Ammon's horn (tissue), 1 donor: Measurements from ENCODE around the gene ZBTB3.
"Not testable (repeated sequence)": the region's sequence is repeated elsewhere in the genome, so short reads cannot be mapped to it uniquely, and the experiment has no call there.

Experiments used
- DNase-seq: peaks from one replicate; pipeline ENCODE4 v3.0.0-alpha.2; 2016; ENCODE audit warnings: low spot score

ZBTB3 gene

GRCh38 chr11:62753736-62754603 lies at the start of gene ZBTB3:
ZBTB3 (minus strand) TSS chr11:62754160; CDS start chr11:62753664, 496 bp downstream.
- peak; percentile 100 for DNase-seq

DNA sequence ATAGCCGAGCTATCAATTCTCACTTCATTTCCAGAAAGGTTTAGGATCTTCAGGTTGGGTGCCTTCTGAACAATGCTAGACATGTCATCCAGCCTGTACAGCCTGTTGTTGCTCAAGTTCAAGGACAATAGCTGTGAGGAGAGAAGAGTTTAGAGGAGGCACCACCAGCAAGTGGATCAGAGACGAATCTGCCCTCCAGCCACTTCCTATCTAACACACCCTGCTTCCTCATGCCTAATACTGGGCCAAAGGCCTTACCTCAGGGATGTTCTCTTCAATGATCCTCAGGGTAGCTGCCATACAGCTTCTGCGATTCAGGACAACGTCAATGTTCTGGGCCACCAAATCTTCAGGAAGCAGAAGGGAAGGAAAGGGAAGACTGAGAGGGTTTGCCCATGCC lies 47.1 kb upstream of the ZBTB3 start:
- no peak for DNase-seq

DNA sequence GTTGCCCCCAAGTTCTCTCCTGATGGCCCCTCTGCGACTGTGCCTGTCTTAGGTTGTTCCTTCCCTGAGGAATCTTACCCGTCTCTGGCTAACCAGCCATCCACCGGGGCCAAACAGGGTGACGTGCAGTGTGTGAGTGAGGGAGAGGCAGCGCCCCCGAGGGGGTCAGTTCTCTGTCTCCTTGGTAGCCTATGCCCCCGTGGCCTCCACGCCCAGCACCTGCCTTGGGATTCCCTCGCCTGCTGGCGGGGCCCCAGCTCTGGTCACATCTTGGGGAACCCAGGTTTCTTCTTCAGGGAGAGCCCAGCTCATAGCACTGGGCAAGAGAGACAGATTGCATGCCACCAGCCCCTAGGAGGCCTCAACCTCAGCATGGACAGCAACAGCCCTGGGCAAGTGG lies 45.5 kb upstream of the ZBTB3 start:
- DNase-seq, result no peak

- no peak for DNase-seq
Measured at GRCh38 chr11:62796281-62796680, 42.3 kb upstream of the ZBTB3 start.

GRCh38 chr11:62794201-62794775 lies 40.3 kb upstream of the ZBTB3 start:
- no peak for DNase-seq

GRCh38 chr11:62792202-62792575 lies 38.2 kb upstream of the ZBTB3 start:
- no peak for DNase-seq

- DNase-seq, result peak; percentile 93
Measured at GRCh38 chr11:62791501-62792201, 37.7 kb upstream of the ZBTB3 start, which contains the start of gene TMEM223. TMEM223 (minus strand) TSS chr11:62792006; CDS start chr11:62791994, 12 bp downstream.

GRCh38 chr11:62789576-62789975 lies 35.6 kb upstream of the ZBTB3 start:
- no peak for DNase-seq

- no peak for DNase-seq
Measured at GRCh38 chr11:62788991-62789390, 35.0 kb upstream of the ZBTB3 start.

DNA sequence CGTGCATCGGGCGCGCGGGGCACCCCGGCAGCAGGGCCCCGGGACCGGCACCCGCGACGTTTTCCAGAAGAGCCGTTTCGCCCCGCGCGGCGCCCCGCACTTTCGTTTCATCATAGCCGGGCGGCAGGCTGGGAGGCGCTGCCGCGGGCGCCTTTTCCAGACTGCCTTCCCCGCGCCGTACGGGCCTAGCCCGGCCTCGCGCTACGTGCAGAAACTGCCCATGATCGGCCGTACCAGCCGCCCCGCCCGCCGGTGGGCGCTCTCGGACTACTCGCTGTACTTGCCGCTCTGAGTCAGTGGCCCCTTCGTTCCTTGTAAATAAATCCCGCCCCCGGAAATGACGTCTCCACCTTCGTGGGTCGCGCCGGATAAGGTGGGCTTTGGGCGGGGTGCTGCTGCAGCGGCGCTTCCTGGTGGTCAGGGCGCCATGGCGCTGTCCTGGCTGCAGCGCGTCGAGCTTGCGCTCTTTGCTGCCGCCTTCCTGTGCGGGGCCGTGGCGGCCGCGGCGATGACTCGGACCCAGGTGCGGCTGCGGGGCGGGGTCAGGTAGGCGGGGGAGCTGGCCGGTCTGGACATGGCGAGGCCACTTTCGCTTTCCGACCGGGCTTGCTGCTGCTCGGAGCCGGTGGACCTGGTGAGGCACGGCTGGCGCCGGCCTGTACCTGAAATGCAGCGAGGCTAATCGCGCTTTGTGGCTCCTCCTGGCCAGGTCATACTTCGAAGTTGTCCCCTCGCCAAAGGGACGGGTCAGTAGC lies 33.2 kb upstream of the ZBTB3 start, which contains the start of gene TMEM179B:
Gene TMEM179B (plus strand): TSS at position 398 of the 755 bp plus-strand sequence. CDS start 30 bp downstream, at position 428.
- DNase-seq, result peak; percentile 99

- DNase-seq, result peak; percentile 83
Measured at GRCh38 chr11:62786318-62787004, 32.5 kb upstream of the ZBTB3 start.

DNA sequence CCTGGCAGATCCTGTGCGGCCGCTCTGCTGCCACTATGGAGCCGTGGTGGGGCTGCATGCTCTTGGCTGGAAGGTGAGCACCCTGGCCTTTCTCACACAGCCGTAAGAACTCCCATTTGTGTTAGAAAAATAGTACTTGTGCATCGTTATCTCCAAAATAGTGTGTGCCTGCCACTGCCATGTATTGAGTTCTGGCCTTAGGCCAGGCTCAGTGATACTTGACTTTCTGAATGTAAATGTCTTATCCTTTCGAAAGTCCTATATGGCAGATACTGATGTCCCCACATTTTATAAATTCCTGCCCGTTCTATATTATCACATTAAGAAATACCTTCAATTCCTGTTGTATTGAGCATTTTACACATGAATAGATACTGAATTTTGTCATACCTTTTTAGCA lies 28.8 kb upstream of the ZBTB3 start:
- DNase-seq, result no peak

DNA sequence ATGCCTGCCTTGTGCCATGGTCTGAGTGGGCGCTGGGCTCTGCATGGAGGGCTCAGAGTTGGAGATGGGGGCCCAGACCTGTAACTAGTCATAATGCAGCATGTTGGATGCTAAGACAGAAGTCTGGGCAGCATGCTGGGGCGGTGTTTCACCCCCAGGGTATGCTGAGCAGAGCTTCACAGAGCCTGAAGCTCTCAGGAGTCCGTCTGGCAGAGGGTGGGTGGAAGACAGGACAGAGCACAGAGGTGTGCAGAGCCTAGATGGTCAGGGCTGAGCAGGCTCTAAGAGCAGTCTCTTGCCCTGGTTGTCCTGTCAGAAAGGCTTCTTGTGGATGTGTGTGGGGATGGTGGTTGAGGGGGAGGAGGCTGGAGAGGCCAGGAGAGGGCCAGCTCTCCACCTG lies 24.5 kb upstream of the ZBTB3 start:
- DNase-seq, result no peak

DNA sequence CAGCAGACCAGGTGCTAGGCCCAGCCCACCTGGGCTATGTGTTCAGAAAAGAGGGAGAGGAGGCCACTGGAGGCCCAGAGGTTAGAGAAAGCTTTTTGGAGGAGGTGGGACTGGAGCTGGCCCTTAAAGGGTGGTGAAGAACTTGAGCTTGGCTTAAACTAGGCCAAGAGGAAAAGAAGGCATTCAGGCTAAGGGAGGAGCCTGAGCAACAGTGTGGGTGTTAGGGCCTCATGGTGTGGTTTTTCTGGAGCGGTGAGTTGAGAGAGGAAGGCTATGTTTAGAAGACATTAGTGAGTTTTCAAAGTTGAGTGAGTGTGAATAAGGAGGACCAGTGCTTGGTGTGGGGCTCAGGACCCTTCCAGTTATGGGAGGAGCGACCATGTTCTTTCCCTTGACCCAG lies 23.4 kb upstream of the ZBTB3 start:
- DNase-seq, result no peak

GRCh38 chr11:62775646-62776045 lies 21.7 kb upstream of the ZBTB3 start:
- no peak for DNase-seq

- no peak for DNase-seq
Measured at GRCh38 chr11:62774407-62774806, 20.4 kb upstream of the ZBTB3 start.

DNA sequence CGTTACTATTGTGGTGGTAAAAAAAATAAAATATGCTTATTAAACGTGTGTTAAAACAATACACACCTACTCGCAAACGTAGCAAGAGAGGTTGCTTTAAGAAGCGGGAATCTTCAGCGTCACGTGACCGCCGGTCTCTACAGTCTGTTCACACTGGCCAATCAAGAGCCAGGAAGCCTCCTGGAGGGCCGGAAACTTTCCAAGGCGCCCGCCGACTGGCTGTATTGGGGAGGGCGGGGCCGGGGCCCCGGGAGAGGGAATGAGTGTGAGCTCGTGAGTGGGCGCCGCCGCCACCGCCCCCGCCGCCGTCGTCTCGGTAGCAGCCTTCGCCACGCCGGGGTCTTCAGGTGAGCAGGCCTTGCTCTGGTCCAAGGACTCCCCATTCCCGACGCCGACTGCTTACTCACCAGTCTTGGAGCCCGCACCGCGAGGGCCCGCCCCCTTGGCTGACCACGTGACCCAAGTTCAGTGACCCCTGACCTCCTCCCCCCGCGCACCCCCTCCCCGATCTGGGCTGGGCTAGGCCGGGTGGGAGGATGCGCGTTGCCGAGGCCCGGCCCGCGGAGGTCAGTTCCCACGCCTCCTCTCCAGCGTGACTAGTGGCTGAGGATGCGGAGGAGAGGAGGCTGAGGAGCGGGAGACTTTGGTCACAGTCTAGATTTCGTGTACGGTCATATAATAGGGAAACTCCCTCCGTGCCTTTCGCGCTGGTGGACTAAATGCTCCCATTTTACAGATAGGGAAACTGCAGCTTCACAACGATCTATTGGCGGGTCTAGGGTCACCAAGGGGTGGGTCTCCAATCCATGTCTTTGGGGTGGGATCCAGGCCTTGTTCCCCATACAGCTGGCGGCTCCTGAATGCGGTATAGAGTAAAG lies 17.4 kb upstream of the ZBTB3 start, which contains the start of gene TAF6L:
Gene TAF6L (plus strand): TSS at position 253 of the 878 bp plus-strand sequence. CDS start 4,388 bp downstream, outside the sequence.
- DNase-seq, result peak; percentile 98

DNA sequence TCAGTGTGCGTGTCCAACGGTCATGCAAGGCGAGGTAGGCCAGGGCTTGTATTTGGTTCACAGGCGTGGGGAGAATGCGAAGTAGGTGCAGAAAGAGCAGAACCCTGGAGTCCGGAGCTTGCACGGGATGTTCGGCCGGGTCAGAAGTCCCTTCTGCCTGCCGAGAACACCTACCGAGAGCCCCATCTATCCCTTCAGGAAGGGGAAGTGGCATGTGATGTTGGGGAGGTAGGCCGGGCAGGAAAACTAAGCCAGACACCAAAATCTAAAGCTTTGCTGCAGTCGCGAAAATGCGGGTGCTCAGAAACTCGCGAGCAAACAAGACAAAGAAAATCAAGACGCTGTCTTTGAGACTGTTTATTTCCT lies 16.8 kb upstream of the ZBTB3 start:
- DNase-seq, result peak; percentile 71

GRCh38 chr11:62760867-62761227 lies 6.9 kb upstream of the ZBTB3 start:
- not testable (repeated sequence) for DNase-seq
